ENCODE data around the gene TECPR2. TPM values are rescaled to one million over a fixed set of nuclear protein-coding genes. Genes with fewer than 3 reads are reported as not detected.

Gene TECPR2
- total RNA-seq, 1 donor from 2014 or later, result 8.4 TPM

- Mint-ChIP-seq H3K36me3 (peaks cover 3% of the 10 kb centered on the region), H3K4me3 (peak overlapping the region; percentile 97), H3K27me3 (ENCODE audit: insufficient read depth, low read depth) (peaks cover 24% of the 10 kb centered on the region), H3K9me3 (peaks cover 5% of the 10 kb centered on the region), H3K4me1 (peaks cover 54% of the 10 kb centered on the region), H3K27ac (peak overlapping the region; percentile 98)
- Histone ChIP-seq H3K9me3 (ENCODE audit: low read depth) (no peaks in the 10 kb centered on the region), H3K27me3 (peaks cover 16% of the 10 kb centered on the region), H3K4me3 (peak overlapping the region; percentile 92), H3F3A (ENCODE audit: low read depth) (peaks cover 48% of the 10 kb centered on the region), H3K9ac (peak overlapping the region; percentile 40), H3K36me3 (no peaks in the 10 kb centered on the region), H3K27ac (no peak overlapping the region), H2AFZ (replicated peaks) (peak overlapping the region; percentile 99), H4K20me1 (ENCODE audit: low read depth) (no peaks in the 10 kb centered on the region), H3K4me2 (peak overlapping the region; percentile 95), H3K4me1 (peaks cover 23% of the 10 kb centered on the region), H3K79me2 (ENCODE audit: low read depth) (peaks cover 11% of the 10 kb centered on the region)
- no peak for TF ChIP-seq EZH2phosphoT487 (IDR thresholded peaks at IDR 0.05)
- TF ChIP-seq EZH2 (IDR thresholded peaks at IDR 0.05), result no peak
- no peak for TF ChIP-seq CTCF (IDR thresholded peaks at IDR 0.05)
- no peak for DNase-seq (ENCODE audit: low spot score)
Observed at GRCh38 chr14:102318781-102319276, 43.9 kb upstream of the TECPR2 start.

DNA sequence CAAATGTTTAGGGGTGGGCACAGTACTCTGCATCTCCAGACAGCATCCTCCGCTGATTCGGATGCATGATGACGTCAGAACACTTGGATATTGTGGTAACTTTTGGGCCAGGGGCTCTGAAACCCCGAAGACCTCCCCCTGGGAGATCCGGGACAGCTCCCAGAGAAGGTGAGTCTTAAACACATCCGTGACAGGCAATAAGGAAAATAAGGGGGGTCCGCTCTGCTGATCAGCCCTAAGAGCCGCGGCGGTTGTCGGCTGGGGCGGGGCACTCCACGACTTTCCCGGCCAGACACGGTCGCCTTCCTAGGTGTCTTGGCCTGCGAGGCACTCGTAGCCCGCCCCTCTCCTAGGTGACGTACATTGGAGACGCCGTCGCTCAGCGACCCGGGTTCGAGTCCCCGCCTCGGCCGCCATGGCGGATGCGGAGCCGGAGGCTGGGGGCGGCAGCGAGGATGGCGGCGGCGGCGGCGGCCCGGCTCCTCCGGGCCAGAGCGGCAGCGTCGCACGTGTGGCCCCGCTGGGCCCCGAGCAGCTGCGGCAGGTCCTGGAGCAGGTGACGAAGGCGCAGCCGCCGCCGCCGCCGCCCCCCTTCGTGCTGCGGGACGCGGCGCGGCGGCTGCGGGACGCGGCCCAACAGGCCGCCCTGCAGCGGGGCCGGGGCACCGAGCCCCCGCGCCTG, 43.2 kb upstream of the TECPR2 start, which contains the start of gene ZNF839:
Gene ZNF839 (plus strand): TSS at position 396 of the 682 bp plus-strand sequence. CDS start 20 bp downstream, at position 416.
- TF ChIP-seq EZH2 (IDR thresholded peaks at IDR 0.05) (no peak), CTCF (IDR thresholded peaks at IDR 0.05) (no peak), EZH2phosphoT487 (IDR thresholded peaks at IDR 0.05) (no peak)
- peak within 1 kb of the TSS; percentile 97 for H3K4me3 Mint-ChIP-seq
- peaks cover 5% of the 10 kb centered on the region for H3K9me3 Mint-ChIP-seq
- H3K36me3 Mint-ChIP-seq, result peaks cover 3% of the 10 kb centered on the region
- no peaks in the 10 kb centered on the region for H4K20me1 ChIP-seq (ENCODE audit: low read depth)
- H3K27me3 Mint-ChIP-seq (ENCODE audit: insufficient read depth, low read depth), result peaks cover 24% of the 10 kb centered on the region
- H3F3A ChIP-seq (ENCODE audit: low read depth), result peaks cover 48% of the 10 kb centered on the region
- H3K27me3 ChIP-seq, result peaks cover 12% of the 10 kb centered on the region
- peaks cover 49% of the 10 kb centered on the region for H3K4me1 Mint-ChIP-seq
- no peaks in the 10 kb centered on the region for H3K9me3 ChIP-seq (ENCODE audit: low read depth)
- H3K4me2 ChIP-seq, result peak within 1 kb of the TSS; percentile 95
- peak; percentile 93 for DNase-seq (ENCODE audit: low spot score)
- H2AFZ ChIP-seq (replicated peaks), result peak within 1 kb of the TSS; percentile 99
- H3K36me3 ChIP-seq, result no peaks in the 10 kb centered on the region
- peak within 1 kb of the TSS; percentile 98 for H3K27ac Mint-ChIP-seq
- peaks cover 23% of the 10 kb centered on the region for H3K4me1 ChIP-seq
- H3K79me2 ChIP-seq (ENCODE audit: low read depth), result peaks cover 11% of the 10 kb centered on the region
- H3K9ac ChIP-seq, result peak within 1 kb of the TSS; percentile 77
- H3K4me3 ChIP-seq, result peak within 1 kb of the TSS; percentile 92
- no peak within 1 kb of the TSS for H3K27ac ChIP-seq

DNA sequence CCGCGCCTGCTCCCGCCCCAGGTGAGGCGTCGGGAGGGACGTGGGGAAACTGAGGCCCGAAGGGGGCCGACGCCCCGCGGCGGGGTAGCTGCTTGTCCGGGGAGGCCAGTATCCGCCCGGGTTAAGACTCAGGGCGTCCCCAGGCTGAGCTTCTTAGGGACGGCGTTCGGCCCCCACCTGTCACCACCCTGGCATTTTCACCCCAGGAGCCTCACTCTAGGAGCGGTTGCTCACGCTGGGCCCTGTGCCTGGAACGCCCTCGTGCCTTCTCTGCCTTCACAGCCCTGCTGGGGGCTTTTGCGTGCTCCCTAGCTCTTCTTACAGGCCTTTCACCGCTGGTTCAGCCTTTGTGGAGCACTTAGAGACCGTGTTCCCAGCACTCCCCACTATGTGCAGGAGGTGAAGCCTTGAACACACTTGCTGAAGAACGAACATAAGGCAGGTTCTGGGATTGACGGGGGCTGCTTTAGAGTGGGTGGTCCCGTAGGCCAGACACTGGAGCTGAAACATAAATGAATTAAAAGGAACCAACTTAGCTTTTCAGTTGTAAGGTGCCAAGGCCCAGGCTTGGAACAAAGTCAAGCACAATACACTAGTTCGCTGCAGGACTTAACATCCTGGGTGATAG, 42.6 kb upstream of the TECPR2 start:
- H3K4me1 Mint-ChIP-seq, result peaks cover 43% of the 10 kb centered on the region
- Histone ChIP-seq H3F3A (ENCODE audit: low read depth) (peaks cover 45% of the 10 kb centered on the region), H3K27ac (no peak overlapping the region), H3K9ac (peak overlapping the region; percentile 77), H3K4me2 (peak overlapping the region; percentile 94), H3K27me3 (peaks cover 6% of the 10 kb centered on the region), H3K36me3 (no peaks in the 10 kb centered on the region), H3K4me3 (peak overlapping the region; percentile 92), H3K9me3 (ENCODE audit: low read depth) (no peaks in the 10 kb centered on the region), H3K4me1 (peaks cover 23% of the 10 kb centered on the region), H4K20me1 (ENCODE audit: low read depth) (no peaks in the 10 kb centered on the region), H3K79me2 (ENCODE audit: low read depth) (peaks cover 11% of the 10 kb centered on the region), H2AFZ (replicated peaks) (peak overlapping the region; percentile 48)
- H3K4me3 Mint-ChIP-seq, result peak overlapping the region; percentile 97
- peaks cover 24% of the 10 kb centered on the region for H3K27me3 Mint-ChIP-seq (ENCODE audit: insufficient read depth, low read depth)
- H3K9me3 Mint-ChIP-seq, result peaks cover 5% of the 10 kb centered on the region
- peak overlapping the region; percentile 94 for H3K27ac Mint-ChIP-seq
- DNase-seq (ENCODE audit: low spot score), result peak; percentile 62
- TF ChIP-seq EZH2phosphoT487 (IDR thresholded peaks at IDR 0.05) (no peak), EZH2 (IDR thresholded peaks at IDR 0.05) (no peak), CTCF (IDR thresholded peaks at IDR 0.05) (no peak)
- H3K36me3 Mint-ChIP-seq, result peaks cover 3% of the 10 kb centered on the region

Measured in neural progenitor cell (in vitro differentiated cells).